ENCODE measurements around the gene RDH14.

DNA sequence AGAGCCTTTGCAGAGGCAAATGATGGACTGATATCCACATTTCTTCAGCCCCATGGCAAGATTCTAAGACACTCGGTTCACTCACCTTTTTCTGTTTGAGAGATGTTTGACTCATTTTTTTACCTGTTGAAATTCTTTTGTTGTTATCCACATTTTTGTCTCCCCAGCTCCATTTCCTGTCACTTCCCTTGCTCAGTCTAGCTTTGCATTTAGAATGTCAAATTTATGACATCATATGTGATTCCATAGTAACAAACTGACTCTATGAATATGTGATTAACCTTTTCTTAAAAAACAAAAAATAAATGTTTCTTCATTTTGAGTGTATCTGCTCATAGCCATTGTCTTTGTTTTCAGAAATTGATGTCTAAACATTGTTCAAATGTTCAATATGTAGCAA, 28.9 kb upstream of the RDH14 start, which contains the start of gene NT5C1B:
- TF ChIP-seq, protein P1, sequence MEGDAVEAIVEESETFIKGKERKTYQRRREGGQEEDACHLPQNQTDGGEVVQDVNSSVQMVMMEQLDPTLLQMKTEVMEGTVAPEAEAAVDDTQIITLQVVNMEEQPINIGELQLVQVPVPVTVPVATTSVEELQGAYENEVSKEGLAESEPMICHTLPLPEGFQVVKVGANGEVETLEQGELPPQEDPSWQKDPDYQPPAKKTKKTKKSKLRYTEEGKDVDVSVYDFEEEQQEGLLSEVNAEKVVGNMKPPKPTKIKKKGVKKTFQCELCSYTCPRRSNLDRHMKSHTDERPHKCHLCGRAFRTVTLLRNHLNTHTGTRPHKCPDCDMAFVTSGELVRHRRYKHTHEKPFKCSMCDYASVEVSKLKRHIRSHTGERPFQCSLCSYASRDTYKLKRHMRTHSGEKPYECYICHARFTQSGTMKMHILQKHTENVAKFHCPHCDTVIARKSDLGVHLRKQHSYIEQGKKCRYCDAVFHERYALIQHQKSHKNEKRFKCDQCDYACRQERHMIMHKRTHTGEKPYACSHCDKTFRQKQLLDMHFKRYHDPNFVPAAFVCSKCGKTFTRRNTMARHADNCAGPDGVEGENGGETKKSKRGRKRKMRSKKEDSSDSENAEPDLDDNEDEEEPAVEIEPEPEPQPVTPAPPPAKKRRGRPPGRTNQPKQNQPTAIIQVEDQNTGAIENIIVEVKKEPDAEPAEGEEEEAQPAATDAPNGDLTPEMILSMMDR (conservative IDR thresholded peaks at IDR 0.05 in 1 of 2, IDR thresholded peaks at IDR 0.05 in 1 of 2; ENCODE audit: extremely low read depth in 1 of 2, insufficient read depth in 1 of 2, low read depth in 1 of 2, low read length in 2 of 2) = no peak
- no peak for TF ChIP-seq EZH2 (IDR thresholded peaks at IDR 0.05; ENCODE audit: borderline replicate concordance, low read length)
